GM10248 (cell line): Measurements from ENCODE around the gene SLC12A4.
A peak's percentile ranks its signal among the peaks of the same experiment; 100 is the strongest.

ENCODE experiments used
- CTCF ChIA-PET: fragments of 300-600 bp; sonication (Branson Sonifier 250); formaldehyde crosslinking; extraction: SDS; loops from one replicate; lab custom pipeline; 2021; ENCODE audit warnings: antibody characterized with exemption; lab: Yijun Ruan, JAX
- POLR2A ChIA-PET: fragments of 350-650 bp; sonication (Branson Sonifier 250); formaldehyde crosslinking; extraction: SDS; loops from one replicate; lab custom pipeline; 2020; ENCODE audit warnings: antibody characterized with exemption; lab: Yijun Ruan, JAX
- DNase-seq: peaks from one replicate; pipeline ENCODE4 v3.0.0; 2012; ENCODE audit errors: extremely low spot score
- TF ChIP-seq, protein P1 (sequence below): IDR thresholded peaks from 2 replicates; pipeline ENCODE4 v1.5.1; 2012; ENCODE audit warnings: mild to moderate bottlenecking, low read depth; ENCODE audit errors: extremely low read depth, missing control alignments, control extremely low read depth

The SLC12A4 gene

DNA sequence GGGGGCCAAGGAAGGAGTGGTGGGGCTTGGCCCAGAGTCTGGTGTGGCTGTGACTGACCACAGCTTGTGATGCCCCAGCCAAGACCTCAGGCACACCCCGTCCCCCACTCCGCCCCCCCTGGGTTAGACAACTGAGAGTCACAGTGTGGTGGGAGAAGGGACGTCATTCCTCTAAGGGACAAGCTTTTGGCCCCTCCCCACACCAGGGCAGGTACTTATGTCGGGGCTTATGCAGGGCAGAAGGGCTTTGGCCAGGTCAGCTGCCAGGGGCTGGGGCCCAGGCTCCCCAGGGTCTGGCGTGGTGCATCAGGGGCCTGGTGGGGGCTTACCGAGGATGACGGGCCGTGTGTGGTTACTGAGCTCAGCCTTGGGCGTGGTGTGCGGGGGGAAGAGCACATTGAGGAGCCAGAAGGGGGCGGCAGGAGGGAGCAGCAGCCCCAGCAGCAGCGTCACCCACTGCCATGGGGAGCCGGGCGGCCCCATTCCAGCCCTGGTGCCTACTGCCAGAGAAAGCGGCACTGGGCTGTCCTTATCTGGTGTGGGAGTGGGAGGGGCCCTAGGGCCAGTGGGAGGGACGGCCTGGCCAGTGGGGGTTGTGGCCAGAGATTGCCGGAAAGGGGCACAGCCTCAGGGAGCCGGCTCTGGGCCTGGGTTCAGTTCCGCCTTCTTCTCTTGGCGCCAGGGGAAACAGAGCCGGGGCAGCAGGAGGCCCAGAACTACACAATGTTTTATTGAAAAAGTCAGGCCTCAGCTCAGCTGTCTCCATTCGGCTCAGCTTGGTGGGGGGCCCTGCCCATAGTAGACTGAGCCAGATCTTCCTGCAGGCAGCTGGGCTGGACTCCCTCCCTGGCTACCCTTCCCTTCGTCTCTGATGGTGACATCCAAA, 24.6 kb downstream of the SLC12A4 start, which contains the start of gene LCAT:
Gene LCAT (minus strand): TSS at position 502 of the 886 bp plus-strand sequence. CDS start 19 bp downstream, at position 483.
- ChIA-PET POLR2A (no interaction called here), CTCF (interaction anchor here (1.2 to 1.9 kb wide), 4 partner anchors 9 to 28 kb away, joined by 3 to 7 read pairs (median 3); no protein-coding TSS in a partner anchor)
- TF ChIP-seq, protein P1, sequence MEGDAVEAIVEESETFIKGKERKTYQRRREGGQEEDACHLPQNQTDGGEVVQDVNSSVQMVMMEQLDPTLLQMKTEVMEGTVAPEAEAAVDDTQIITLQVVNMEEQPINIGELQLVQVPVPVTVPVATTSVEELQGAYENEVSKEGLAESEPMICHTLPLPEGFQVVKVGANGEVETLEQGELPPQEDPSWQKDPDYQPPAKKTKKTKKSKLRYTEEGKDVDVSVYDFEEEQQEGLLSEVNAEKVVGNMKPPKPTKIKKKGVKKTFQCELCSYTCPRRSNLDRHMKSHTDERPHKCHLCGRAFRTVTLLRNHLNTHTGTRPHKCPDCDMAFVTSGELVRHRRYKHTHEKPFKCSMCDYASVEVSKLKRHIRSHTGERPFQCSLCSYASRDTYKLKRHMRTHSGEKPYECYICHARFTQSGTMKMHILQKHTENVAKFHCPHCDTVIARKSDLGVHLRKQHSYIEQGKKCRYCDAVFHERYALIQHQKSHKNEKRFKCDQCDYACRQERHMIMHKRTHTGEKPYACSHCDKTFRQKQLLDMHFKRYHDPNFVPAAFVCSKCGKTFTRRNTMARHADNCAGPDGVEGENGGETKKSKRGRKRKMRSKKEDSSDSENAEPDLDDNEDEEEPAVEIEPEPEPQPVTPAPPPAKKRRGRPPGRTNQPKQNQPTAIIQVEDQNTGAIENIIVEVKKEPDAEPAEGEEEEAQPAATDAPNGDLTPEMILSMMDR, result no peak
- no peak for DNase-seq

DNA sequence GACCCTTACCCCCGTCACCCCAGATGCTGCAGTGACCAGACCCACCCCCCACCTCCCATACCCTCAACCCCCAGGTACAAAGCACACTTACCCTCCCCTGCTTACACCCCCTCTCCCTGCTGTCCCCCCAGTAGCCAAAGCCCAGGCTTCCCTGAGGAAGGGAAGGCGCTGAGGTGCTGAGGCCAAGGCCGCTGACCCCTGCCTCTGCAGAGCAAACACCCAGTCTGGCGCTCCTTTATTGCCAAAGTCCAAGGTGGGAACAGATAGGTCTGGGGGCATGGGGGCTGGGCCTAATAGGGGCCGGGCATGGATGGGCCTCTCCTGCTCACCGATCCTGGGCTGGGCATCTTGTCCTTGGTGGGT, 25.2 kb downstream of the SLC12A4 start:
- no peak for DNase-seq
- POLR2A ChIA-PET, result no interaction called here
- CTCF ChIA-PET, result interaction anchor here (1.2 to 4.4 kb wide), 9 partner anchors 10 to 271 kb away, joined by 3 to 18 read pairs (median 4); partner anchors contain the start of gene DPEP3
- TF ChIP-seq, protein P1, result no peak

DNA sequence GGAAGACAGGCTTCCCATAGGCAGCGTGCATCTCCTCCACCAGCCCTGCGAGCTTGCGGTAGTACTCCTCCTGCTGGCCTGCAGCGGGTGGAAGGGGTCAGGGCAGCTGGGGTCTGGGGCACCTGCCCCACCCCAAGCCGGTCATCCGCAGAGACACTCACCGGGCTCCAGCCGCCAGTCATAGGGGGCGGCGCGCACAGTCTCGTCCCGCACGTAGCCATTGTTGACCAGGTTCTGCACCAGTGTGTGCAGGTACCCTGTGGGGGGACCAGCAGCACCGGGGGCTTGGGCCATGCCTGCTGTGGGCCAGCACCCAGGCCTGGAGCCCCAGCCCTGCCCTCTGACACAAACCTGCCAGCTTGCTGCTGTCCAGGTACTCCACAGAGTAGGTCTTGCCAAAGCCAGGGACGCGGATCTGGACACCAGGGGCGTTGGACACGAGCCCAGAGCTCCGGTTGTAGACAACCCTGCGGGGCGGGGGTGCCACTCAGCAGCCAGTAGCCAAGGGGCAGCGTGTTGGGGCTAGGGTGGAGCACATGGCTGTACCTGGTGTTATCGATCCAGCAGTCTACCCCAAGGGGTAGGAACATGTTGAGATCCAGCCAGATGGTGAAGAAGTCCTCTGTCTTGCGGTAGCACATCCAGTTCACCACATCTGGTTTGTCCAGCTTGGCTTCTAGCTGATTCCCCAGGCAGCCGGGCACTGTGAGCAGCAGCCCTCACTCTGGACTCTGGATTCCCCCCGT, 25.8 kb downstream of the SLC12A4 start:
- ChIA-PET POLR2A (no interaction called here), CTCF (interaction anchor here (0.8 to 4.4 kb wide), 22 partner anchors 10 to 421 kb away, joined by 3 to 18 read pairs (median 4); partner anchors contain the start of genes CTRL, DPEP3, NFATC3 and PSKH1)
- no peak for DNase-seq
- TF ChIP-seq, protein P1, result no peak

DNA sequence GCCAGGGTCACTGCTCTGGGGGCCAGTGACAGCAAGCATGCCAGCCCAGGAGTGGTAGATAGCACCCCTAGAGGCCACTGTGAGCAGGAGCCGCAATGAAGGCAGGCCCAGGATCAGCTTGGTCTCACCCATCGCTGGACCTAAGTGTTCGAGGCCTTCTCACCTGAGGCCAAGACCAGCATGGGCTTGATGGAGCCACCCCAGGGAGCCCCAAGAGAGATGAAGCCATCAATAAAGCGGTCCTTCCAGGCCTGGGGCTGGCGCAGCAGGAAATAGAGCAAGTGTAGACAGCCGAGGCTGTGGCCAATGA, 26.3 kb downstream of the SLC12A4 start:
- TF ChIP-seq, protein P1, result peak; percentile 68
- ChIA-PET CTCF (interaction anchor here (0.8 to 4.4 kb wide), 23 partner anchors 10 to 421 kb away, joined by 3 to 18 read pairs (median 4); partner anchors contain the start of genes CTRL, DPEP3, NFATC3 and PSKH1), POLR2A (no interaction called here)
- peak; percentile 75 for DNase-seq

DNA sequence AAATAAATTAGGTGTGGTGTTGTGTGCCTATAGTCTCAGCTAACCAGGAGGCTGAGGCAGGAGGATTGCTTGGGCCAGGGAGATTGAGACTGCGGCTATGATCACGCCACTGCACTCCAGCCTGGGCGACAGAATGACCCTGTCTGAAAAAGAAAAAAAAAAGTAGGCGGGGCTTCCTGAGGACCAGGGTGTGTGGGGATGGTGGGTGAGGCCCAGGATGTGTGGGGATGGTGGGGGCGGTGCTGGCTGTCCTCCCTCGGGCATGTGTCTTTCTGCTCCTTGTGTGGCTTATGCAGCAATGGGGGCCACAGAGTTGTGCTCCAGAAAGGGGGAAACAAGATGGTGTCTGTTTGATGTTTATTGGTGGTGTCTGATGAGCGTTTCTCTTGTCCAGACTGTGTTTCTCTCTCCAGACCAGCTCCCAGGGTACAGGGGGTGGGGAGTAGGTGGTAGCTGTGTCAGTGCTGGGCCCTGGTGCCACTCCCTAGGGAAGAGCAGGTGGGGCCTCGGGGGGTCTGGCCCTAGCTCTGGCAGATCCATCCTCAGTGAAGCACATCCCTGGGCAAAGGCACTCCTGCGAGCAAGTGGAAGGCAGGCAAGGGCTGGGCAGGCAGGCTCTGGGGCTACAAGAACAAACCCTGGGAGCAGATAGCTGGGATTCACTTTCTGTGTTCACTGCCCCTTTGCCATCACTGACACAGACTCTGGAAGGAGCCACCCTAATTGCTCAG, 26.8 kb downstream of the SLC12A4 start:
- TF ChIP-seq, protein P1, result no peak
- no peak for DNase-seq
- ChIA-PET POLR2A (no interaction called here), CTCF (interaction anchor here (0.8 to 4.4 kb wide), 24 partner anchors 10 to 420 kb away, joined by 3 to 18 read pairs (median 4); partner anchors contain the start of genes CTRL, DPEP3, NFATC3 and PSKH1)
